HepG2 (cell line): ENCODE measurements around the gene C1orf21. TPM values are rescaled to one million over a fixed set of nuclear protein-coding genes. Genes with fewer than 3 reads are reported as not detected.

Experiments used
- ATAC-seq: fragments of 200-7000 bp; cut with Tn5 transposase; 3 replicates; pipeline ENCODE4 v1.9.1; 2020; ENCODE audit warnings: mild to moderate bottlenecking, moderate library complexity
- BruUV-seq: library from RNA; stranded (reverse); fragments of 400-500 nt; replicated peaks from 2 replicates; lab custom pipeline; 2021; lab: Mats Ljungman, UMichigan
- CTCF ChIA-PET: fragments of 300-600 bp; formaldehyde crosslinking; extraction: SDS; loops from one replicate; lab custom pipeline; 2021; ENCODE audit warnings: low total read pairs, inconsistent platforms, low intra/inter-chr PET ratio; lab: Yijun Ruan, JAX
- POLR2A ChIA-PET: fragments of 350-600 bp; sonication (Branson Sonifier 250); formaldehyde crosslinking; loops from one replicate; lab custom pipeline; 2020; ENCODE audit warnings: antibody characterized with exemption, inconsistent platforms; lab: Yijun Ruan, JAX
- DNase-seq: peaks from one replicate; pipeline ENCODE4 v3.0.0-alpha.2; 2015; ENCODE audit warnings: low spot score
- FAIRE-seq: peaks from 3 replicates; lab custom pipeline; 2011; peaks lifted over from hg19 to GRCh38; lab: Jason Lieb, UNC
- H2AFZ ChIP-seq: one replicate; pipeline ENCODE4 v1.6.1; 2011; ENCODE audit warnings: low read length, inconsistent platforms
- H3K27ac ChIP-seq: fragments of 300-600 bp; 3 replicates; pipeline ENCODE4 v1.8.0; 2011; ENCODE audit warnings: mixed run types, mild to moderate bottlenecking, mixed read lengths, low read length, inconsistent platforms; ENCODE audit not compliant: insufficient read depth; ENCODE audit errors: extremely low read length
- H3K27me3 ChIP-seq, 2 experiments: fragments of 200-600 bp in 1 of 2; 2 replicates in 1 of 2; 3 replicates in 1 of 2; pipeline versions ENCODE4 v1.6.0 to v1.8.0; 2011; ENCODE audit warnings: low read length in 2 of 2, mild to moderate bottlenecking in 2 of 2, moderate library complexity in 2 of 2, inconsistent platforms in 1 of 2; ENCODE audit not compliant: insufficient read depth in 2 of 2, control insufficient read depth in 1 of 2
- H3K36me3 ChIP-seq, 2 experiments: fragments of 200-600 bp in 1 of 2; replicated peaks in 1 of 2; 2 replicates in 1 of 2; 3 replicates in 1 of 2; pipeline versions ENCODE4 v1.5.1 to v1.8.0; 2011; ENCODE audit warnings: low read length in 2 of 2, inconsistent platforms in 1 of 2; ENCODE audit not compliant: insufficient read depth in 2 of 2, control insufficient read depth in 1 of 2
- H3K4me1 ChIP-seq: 2 replicates; pipeline ENCODE4 v1.5.1; 2012; ENCODE audit warnings: low read length, inconsistent platforms; ENCODE audit not compliant: insufficient read depth
- H3K4me2 ChIP-seq: 2 replicates; pipeline ENCODE4 v1.6.0; 2011; ENCODE audit warnings: low read depth, low read length, inconsistent platforms
- H3K4me3 ChIP-seq, 3 experiments: fragments of 200-600 bp in 1 of 3; sonication (generic), shearing (Covaris generic) in 1 of 3; replicated peaks in 1 of 3; 2 replicates each; pipeline ENCODE4 v1.5.1; 2011 to 2016; ENCODE audit warnings: low read length in 3 of 3, inconsistent platforms in 2 of 3, low read depth in 2 of 3, mild to moderate bottlenecking in 2 of 3, control low read depth in 1 of 3, mixed read lengths in 1 of 3; ENCODE audit not compliant: insufficient read depth in 1 of 3
- H3K79me2 ChIP-seq: one replicate; pipeline ENCODE4 v1.6.1; 2011; ENCODE audit warnings: low read length, inconsistent platforms; ENCODE audit not compliant: insufficient read depth
- H3K9ac ChIP-seq: 2 replicates; pipeline ENCODE4 v1.6.0; 2011; ENCODE audit warnings: mild to moderate bottlenecking, low read depth, low read length, inconsistent platforms; ENCODE audit not compliant: insufficient read depth
- H3K9me3 ChIP-seq: 2 replicates; pipeline ENCODE4 v1.5.1; 2012; ENCODE audit warnings: mild to moderate bottlenecking, low read length
- H4K20me1 ChIP-seq: 2 replicates; pipeline ENCODE4 v1.6.0; 2011; ENCODE audit warnings: inconsistent platforms, mild to moderate bottlenecking, low read length, moderate library complexity; ENCODE audit not compliant: insufficient read depth
- CHCHD3 ChIP-seq: sonication (generic); formaldehyde crosslinking; IDR thresholded peaks from 2 replicates; pipeline ENCODE4 v1.8.0; 2022; ENCODE audit warnings: mild to moderate bottlenecking, missing genetic modification reagents, moderate library complexity
- FOXK1 ChIP-seq: sonication (generic); formaldehyde crosslinking; IDR thresholded peaks from 2 replicates; pipeline ENCODE4 v1.4.0; 2020; ENCODE audit warnings: low read depth, missing genetic modification reagents, borderline replicate concordance
- IRF1 ChIP-seq: sonication (generic); formaldehyde crosslinking; IDR thresholded peaks from 2 replicates; pipeline ENCODE4 v1.4.0; 2020; ENCODE audit warnings: low read depth, mild to moderate bottlenecking, missing genetic modification reagents
- KLF13 ChIP-seq: sonication (generic); formaldehyde crosslinking; IDR thresholded peaks from 2 replicates; pipeline ENCODE4 v1.4.0; 2020; ENCODE audit warnings: mild to moderate bottlenecking, missing genetic modification reagents
- MLX ChIP-seq: IDR thresholded peaks from 2 replicates; pipeline ENCODE4 v1.6.1; 2016
- MTA3 ChIP-seq: sonication (generic); formaldehyde crosslinking; IDR thresholded peaks from 2 replicates; pipeline ENCODE4 v1.4.0; 2020; ENCODE audit warnings: missing genetic modification reagents
- PAXIP1 ChIP-seq: sonication (generic); formaldehyde crosslinking; conservative IDR thresholded peaks from 2 replicates; pipeline ENCODE4 v1.4.0; 2020; ENCODE audit warnings: mild to moderate bottlenecking, missing genetic modification reagents, moderate library complexity
- POGK ChIP-seq: sonication (generic); formaldehyde crosslinking; conservative IDR thresholded peaks from 2 replicates; pipeline ENCODE4 v1.8.0; 2022; ENCODE audit warnings: mild to moderate bottlenecking, moderate library complexity, missing genetic modification reagents
- PRMT3 ChIP-seq: sonication (generic); formaldehyde crosslinking; IDR thresholded peaks from 2 replicates; pipeline ENCODE4 v1.8.1; 2022; ENCODE audit warnings: low read depth, mild to moderate bottlenecking, moderate library complexity, missing genetic modification reagents, borderline replicate concordance
- RARG ChIP-seq: sonication (generic); formaldehyde crosslinking; IDR thresholded peaks from 2 replicates; pipeline ENCODE4 v1.4.0; 2020; ENCODE audit warnings: low read depth, mild to moderate bottlenecking, missing genetic modification reagents
- RBFOX2 ChIP-seq: fragments of 200-400 bp; formaldehyde crosslinking; IDR thresholded peaks from 2 replicates; pipeline ENCODE4 v1.6.1; 2017; ENCODE audit warnings: low read depth, mild to moderate bottlenecking, low read length
- RXRB ChIP-seq: IDR thresholded peaks from 2 replicates; pipeline ENCODE4 v1.6.1; 2016; ENCODE audit warnings: borderline replicate concordance, missing genetic modification reagents, missing compliant biosample characterization
- SCMH1 ChIP-seq: sonication (generic); formaldehyde crosslinking; IDR thresholded peaks from 2 replicates; pipeline ENCODE4 v1.9.0; 2021; ENCODE audit warnings: missing genetic modification reagents, mild to moderate bottlenecking, borderline replicate concordance
- TOE1 ChIP-seq: sonication (generic); formaldehyde crosslinking; IDR thresholded peaks from 2 replicates; pipeline ENCODE4 v1.4.0; 2020; ENCODE audit warnings: mild to moderate bottlenecking, missing genetic modification reagents
- ZC3H4 ChIP-seq: sonication (generic); formaldehyde crosslinking; IDR thresholded peaks from 2 replicates; pipeline ENCODE4 v1.4.0; 2020; ENCODE audit warnings: missing genetic modification reagents, borderline replicate concordance
- ZNF788 ChIP-seq: sonication (generic); formaldehyde crosslinking; IDR thresholded peaks from 2 replicates; pipeline ENCODE4 v1.5.0; 2020; ENCODE audit warnings: mild to moderate bottlenecking, missing genetic modification reagents, borderline replicate concordance
- ZUFSP ChIP-seq: sonication (generic); formaldehyde crosslinking; IDR thresholded peaks from 2 replicates; pipeline ENCODE4 v1.9.0; 2021; ENCODE audit warnings: missing genetic modification reagents, mild to moderate bottlenecking, borderline replicate concordance
- WGBS: methylation state at CpG from one replicate; pipeline ENCODE4 v1.1.6; 2017; ENCODE audit warnings: low lambda C conversion rate; 5-methylcytosine and 5-hydroxymethylcytosine counted together
- in situ Hi-C: cut with HindIII; loops from 2 replicates; pipeline ENCODE4 v1.10.0; 2017; ENCODE audit warnings: low pct_unique_long_range_greater_than_20kb; ENCODE audit not compliant: extremely low pct_ligation_motif_present
- intact Hi-C: fragments of 100-400 bp; cut with micrococcal nuclease; formaldehyde crosslinking; loops from one replicate; pipeline ENCODE4 v1.10.0; 2022; ENCODE audit not compliant: unreplicated experiment
- polyA plus RNA-seq, 8 experiments: library from polyadenylated mRNA; depleted of rRNA in 3 of 8; stranded (reverse) in 7 of 8; unstranded in 1 of 8; fragments of >200 nt; fragmentation: Illumina TruSeq in 4 of 8; extraction: Trizol in 4 of 8; gene quantifications; 2 replicates each; pipeline versions ENCODE4 v1.2.1 to v1.2.3, GENCODE V29; 2011 to 2016; ENCODE audit warnings: low read depth in 4 of 8, missing spikeins in 1 of 8, mixed read lengths in 1 of 8; ENCODE audit not compliant: insufficient read depth in 1 of 8
- total RNA-seq, 5 experiments: library from RNA; depleted of rRNA; stranded (reverse); fragments of >200 nt; fragmentation: Illumina TruSeq; extraction: Trizol; gene quantifications; 2 replicates each; pipeline ENCODE4 v1.2.3, GENCODE V29; 2016; ENCODE audit warnings: low read depth in 1 of 5

The C1orf21 gene
- total and polyA plus RNA-seq, 2 of the 13 experiments (the other 11 are each of a cell fraction or from before 2014, with no cell fraction given) = not detected

GRCh38 chr1:184412472-184412871 lies 25.6 kb downstream of the C1orf21 start:
- no peak overlapping the region for H3K27ac ChIP-seq
- no peak for TF ChIP-seq ZC3H4
- no peak for TF ChIP-seq ZNF788 (CRISPR knock-in tag)
- no peak for TF ChIP-seq RXRB
- no peak for TF ChIP-seq FOXK1 (CRISPR knock-in tag)
- TF ChIP-seq SCMH1 (CRISPR knock-in tag) = no peak
- TF ChIP-seq ZUFSP (CRISPR knock-in tag) = no peak
- no peak for TF ChIP-seq KLF13 (CRISPR knock-in tag)
- no peak for TF ChIP-seq RBFOX2
- no peak for TF ChIP-seq CHCHD3 (CRISPR knock-in tag)
- no peak for TF ChIP-seq IRF1 (CRISPR knock-in tag)
- no peak for TF ChIP-seq MTA3 (CRISPR knock-in tag)
- TF ChIP-seq TOE1 (CRISPR knock-in tag) = no peak
- no peak for TF ChIP-seq RARG
- TF ChIP-seq MLX = no peak
- TF ChIP-seq PRMT3 = no peak
- TF ChIP-seq POGK = no peak
- no peak for TF ChIP-seq PAXIP1 (CRISPR knock-in tag)
- TF ChIP-seq, all 625 proteins: peak for 0
- H2AFZ ChIP-seq = no peak overlapping the region
- WGBS = 4% methylated on average over 1 of the region's 1 CpG
- ATAC-seq (no peak), DNase-seq (no peak), FAIRE-seq (no peak)
- no peaks in the 10 kb centered on the region for H3K79me2 ChIP-seq
- no peaks in the 10 kb centered on the region for H3K4me1 ChIP-seq
- no TSS peak for BruUV-seq
- no peaks in the 10 kb centered on the region for H4K20me1 ChIP-seq
- intact Hi-C loops = no loop called here
- ChIA-PET POLR2A (no interaction called here), CTCF (no interaction called here)
- no peak overlapping the region for H3K4me2 ChIP-seq
- no peaks in the 10 kb centered on the region for H3K9me3 ChIP-seq
- in situ Hi-C loops = no loop called here
- H3K9ac ChIP-seq = no peak overlapping the region
- H3K4me3 ChIP-seq = no peak overlapping the region
- no peaks in the 10 kb centered on the region; a peak in 1 of 5 replicates for H3K27me3 ChIP-seq
- H3K36me3 ChIP-seq = no peaks in the 10 kb centered on the region
